GM12874 (cell line): Measurements from ENCODE around the gene TMEM273.

Experiments used
- TF ChIP-seq, protein P1 (sequence below): IDR thresholded peaks from 2 replicates; pipeline ENCODE4 v1.5.1; 2011; ENCODE audit warnings: low read depth, mild to moderate bottlenecking, control low read depth, low read length, moderate library complexity; ENCODE audit not compliant: insufficient read depth

TMEM273 gene

DNA sequence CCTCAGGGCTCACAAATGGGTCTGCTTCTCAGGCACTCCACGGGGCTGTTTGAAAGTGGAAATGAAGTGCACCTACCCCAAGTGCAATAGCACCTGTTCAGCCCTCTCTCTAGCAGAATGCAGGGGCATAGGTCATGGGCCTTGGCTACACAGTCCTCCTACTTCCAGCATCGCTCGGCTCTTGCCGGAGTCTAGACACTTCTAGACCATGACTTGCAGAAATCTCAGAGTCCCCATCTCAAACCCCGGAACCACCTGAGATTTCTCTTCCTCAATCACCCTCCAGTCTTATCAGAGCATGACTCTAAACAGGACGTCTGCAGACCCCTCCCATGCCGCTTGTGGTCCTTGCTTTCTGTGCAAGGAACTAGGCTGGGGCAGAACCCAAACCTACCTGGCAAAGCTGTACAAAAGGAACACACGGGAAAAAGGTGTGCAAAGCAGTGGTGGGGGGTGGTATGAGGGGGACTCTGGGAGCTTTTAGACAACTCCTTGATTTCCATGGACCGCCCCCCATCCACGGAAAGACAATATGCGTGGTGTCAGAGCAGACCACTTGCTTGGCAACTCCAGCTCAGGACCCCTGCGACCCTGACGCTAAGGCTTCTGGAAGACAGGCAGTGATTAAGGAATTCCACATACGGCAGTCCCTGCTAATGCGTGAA is 13.8 kb downstream of the TMEM273 start:
- TF ChIP-seq, protein P1, sequence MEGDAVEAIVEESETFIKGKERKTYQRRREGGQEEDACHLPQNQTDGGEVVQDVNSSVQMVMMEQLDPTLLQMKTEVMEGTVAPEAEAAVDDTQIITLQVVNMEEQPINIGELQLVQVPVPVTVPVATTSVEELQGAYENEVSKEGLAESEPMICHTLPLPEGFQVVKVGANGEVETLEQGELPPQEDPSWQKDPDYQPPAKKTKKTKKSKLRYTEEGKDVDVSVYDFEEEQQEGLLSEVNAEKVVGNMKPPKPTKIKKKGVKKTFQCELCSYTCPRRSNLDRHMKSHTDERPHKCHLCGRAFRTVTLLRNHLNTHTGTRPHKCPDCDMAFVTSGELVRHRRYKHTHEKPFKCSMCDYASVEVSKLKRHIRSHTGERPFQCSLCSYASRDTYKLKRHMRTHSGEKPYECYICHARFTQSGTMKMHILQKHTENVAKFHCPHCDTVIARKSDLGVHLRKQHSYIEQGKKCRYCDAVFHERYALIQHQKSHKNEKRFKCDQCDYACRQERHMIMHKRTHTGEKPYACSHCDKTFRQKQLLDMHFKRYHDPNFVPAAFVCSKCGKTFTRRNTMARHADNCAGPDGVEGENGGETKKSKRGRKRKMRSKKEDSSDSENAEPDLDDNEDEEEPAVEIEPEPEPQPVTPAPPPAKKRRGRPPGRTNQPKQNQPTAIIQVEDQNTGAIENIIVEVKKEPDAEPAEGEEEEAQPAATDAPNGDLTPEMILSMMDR, result no peak

DNA sequence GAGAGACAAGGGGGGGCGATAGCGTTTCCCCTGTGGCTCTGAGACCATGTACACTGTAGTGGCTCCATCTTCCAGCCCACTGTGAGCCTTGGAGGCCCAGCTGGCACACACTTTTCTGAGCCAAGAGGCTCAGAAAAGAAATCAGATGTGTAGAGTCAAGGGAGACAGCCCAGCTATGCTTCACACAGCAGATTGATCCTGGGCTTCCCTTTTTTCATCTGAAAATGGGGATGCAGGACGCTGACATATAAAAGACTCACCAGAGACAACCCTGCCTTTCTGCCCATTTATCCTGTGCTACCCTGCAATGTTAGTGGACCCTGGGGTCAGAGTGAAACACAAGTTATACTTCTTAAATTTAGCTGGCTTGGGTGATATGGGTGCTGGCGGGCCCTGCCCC is 14.3 kb downstream of the TMEM273 start:
- TF ChIP-seq, protein P1, result no peak

DNA sequence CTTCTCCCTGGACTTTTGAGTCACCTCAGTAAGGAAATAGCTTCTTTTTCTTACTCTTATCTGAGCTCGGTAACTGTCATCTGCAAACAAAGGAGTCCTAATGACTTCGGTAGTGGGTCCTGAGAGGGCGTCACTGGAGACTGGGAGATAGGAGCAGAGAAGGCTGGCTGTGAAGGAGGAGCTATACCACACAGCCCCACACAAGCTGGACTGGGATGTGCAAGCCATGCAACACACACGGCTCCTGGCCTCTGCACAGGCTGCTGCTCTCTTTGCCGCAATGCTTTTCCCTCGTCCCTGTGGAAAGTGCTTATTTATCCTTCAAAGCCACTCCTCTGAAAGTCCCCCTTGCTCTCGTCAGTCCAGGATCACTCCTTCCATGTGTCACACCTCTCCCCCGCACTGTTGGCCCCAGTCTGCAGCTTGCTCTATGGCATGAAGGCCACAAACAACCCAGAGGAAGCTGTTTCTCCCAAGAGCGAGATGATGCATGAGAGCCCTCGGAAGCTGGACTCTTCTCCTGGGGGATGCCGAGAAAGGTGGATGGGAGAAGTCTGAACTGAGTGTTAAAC is 14.9 kb downstream of the TMEM273 start:
- TF ChIP-seq, protein P1, result no peak

DNA sequence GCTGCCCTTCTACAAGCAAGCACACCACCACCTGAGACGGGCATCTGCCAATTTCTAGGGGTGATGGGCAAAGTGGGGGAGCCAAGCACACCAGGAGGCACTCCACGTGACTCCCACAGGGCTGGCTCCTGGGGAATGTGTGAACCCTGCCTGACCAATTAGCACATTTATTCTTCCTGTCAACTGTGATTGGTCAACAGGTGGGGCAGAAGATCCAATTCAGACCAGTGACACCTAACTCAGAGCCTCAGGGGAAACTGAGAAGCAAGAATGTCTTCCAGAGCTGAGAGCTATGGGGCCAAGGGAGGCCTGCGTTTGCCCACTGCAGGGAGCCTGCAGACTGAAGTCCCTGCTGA is 15.4 kb downstream of the TMEM273 start:
- TF ChIP-seq, protein P1, result no peak

DNA sequence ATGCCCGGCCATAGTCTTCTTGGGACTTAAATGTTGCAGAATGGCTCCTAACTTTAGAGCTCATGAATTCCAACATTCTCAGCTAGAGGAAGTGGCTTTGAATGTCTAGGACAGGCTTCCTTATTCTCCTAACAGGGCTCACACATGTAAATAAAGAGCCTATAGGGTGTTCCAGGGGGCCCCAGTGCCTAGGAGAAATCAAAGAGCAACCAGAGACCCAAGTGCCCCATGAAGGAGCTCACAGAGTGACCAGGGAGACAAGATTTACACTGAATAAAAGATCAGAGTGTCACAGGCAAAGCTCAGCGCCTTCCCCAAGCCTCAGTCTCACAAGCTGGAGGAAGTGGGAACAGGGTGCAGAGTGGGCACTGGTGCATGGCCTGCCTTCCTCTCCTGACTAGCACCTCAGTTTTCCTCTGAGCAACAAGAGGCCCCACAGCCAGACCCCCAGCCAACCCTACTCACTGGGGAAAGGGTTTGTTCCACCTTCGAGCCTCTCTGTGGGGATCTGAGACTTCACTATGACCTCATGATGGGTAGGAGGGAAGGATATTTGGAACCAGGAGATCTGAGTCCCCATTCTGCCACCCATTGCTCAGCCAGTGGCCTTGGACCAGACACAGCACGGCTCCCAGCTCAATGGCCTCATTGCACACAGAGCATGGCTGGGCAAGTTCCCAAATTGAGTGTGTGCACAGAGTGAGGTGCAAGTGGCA is 16.0 kb downstream of the TMEM273 start:
- TF ChIP-seq, protein P1, result no peak

DNA sequence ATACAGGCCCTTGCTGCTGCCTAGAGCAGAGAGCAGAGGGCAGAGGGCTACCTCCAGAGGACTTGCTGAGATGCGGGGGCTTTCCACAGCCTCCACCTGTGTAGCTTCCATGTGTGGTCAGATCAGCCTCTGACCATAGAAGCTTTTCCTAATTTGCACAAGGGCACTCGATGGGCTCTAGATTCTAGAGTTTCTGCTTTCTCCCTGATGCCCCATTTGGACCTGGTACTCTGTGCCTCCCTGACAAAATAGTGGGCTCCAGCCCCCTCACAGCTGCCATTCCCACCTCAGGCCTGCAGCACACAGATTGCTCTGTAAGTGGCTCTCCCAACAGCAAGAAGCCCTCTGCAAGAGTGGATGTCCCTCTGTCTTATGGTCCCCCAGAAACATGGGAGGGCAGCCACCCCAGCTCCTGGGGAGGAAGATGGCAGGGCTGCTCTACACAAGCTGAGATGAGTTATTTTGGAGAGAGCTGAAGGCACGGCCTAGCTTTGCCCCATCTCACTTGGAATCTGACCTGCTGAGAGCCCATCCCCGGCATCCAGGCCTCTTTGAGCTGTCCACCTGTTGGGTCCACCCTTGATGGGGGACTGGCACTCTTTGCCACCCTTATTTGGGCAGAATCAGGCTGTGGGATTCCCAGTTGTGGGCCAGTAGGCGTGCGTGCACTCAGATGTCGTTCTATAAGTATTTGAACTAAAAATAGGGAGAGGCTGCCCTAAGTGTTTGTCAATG is 16.7 kb downstream of the TMEM273 start:
- TF ChIP-seq, protein P1, result no peak
